Ascending aorta (tissue), 2 donors: ENCODE data around the gene DNASE1. TPM values are rescaled to one million over a fixed set of nuclear protein-coding genes. Genes with fewer than 3 reads are reported as not detected.
A peak's percentile ranks its signal among the peaks of the same experiment; 100 is the strongest.

ENCODE experiments used
- DNase-seq, 2 donors: peaks; one replicate each; pipeline ENCODE4 v3.0.0-alpha.2; 2019; ENCODE audit warnings: low spot score in 2 of 2
- H3K27ac ChIP-seq, 2 donors: fragments of 200-600 bp; sonication (generic); one replicate each; pipeline ENCODE4 v1.5.1; 2016 to 2017; ENCODE audit warnings: mild to moderate bottlenecking in 1 of 2
- H3K27me3 ChIP-seq: fragments of 200-600 bp; sonication (generic); one replicate; pipeline ENCODE4 v1.5.1; 2017
- H3K36me3 ChIP-seq, 2 donors: fragments of 200-600 bp; sonication (generic); one replicate each; pipeline ENCODE4 v1.5.1; 2016
- H3K4me1 ChIP-seq, 2 donors: fragments of 200-600 bp; sonication (generic); one replicate each; pipeline ENCODE4 v1.5.1; 2016 to 2017; ENCODE audit warnings: mild to moderate bottlenecking in 1 of 2
- H3K4me3 ChIP-seq, 2 donors: fragments of 200-600 bp; sonication (generic); one replicate each; pipeline ENCODE4 v1.5.1; 2016 to 2017; ENCODE audit warnings: mild to moderate bottlenecking in 1 of 2
- H3K9me3 ChIP-seq, 2 donors: fragments of 200-600 bp; sonication (generic); one replicate each; pipeline ENCODE4 v1.5.1; 2016
- intact Hi-C: fragments of 100-400 bp; cut with DNase I; formaldehyde crosslinking; loops from one replicate; pipeline ENCODE4 v1.15.1; 2023
- total RNA-seq: library from RNA; depleted of rRNA; stranded (reverse); fragments of >200 nt; gene quantifications from one replicate; pipeline ENCODE4 v1.1.0, GENCODE V29; 2016
- TF ChIP-seq, protein P1 (sequence below), 3 experiments: fragments of 200-600 bp in 2 of 3; fragments of 450-650 bp in 1 of 3; sonication (generic) in 2 of 3; IDR thresholded peaks; one replicate each; pipeline ENCODE4 v1.5.1; 2016 to 2019; ENCODE audit warnings: antibody characterized with exemption in 3 of 3, mild to moderate bottlenecking in 1 of 3, moderate library complexity in 1 of 3

The DNASE1 gene
- total RNA-seq, 1 donor from 2014 or later = 51.2 TPM

GRCh38 chr16:3690470-3690928 is 36.0 kb downstream of the DNASE1 start:
- Histone ChIP-seq H3K4me3 (peak overlapping the region; percentile 39 to 62), H3K9me3 (no peaks in the 10 kb centered on the region), H3K36me3 (peaks cover 9 to 25% of the 10 kb centered on the region in 2 donors), H3K27ac (peak overlapping the region in 1 of 2 donors; percentile 63), H3K4me1 (peaks cover 0 to 9% of the 10 kb centered on the region in 2 donors), H3K27me3 (no peaks in the 10 kb centered on the region)
- TF ChIP-seq, protein P1, sequence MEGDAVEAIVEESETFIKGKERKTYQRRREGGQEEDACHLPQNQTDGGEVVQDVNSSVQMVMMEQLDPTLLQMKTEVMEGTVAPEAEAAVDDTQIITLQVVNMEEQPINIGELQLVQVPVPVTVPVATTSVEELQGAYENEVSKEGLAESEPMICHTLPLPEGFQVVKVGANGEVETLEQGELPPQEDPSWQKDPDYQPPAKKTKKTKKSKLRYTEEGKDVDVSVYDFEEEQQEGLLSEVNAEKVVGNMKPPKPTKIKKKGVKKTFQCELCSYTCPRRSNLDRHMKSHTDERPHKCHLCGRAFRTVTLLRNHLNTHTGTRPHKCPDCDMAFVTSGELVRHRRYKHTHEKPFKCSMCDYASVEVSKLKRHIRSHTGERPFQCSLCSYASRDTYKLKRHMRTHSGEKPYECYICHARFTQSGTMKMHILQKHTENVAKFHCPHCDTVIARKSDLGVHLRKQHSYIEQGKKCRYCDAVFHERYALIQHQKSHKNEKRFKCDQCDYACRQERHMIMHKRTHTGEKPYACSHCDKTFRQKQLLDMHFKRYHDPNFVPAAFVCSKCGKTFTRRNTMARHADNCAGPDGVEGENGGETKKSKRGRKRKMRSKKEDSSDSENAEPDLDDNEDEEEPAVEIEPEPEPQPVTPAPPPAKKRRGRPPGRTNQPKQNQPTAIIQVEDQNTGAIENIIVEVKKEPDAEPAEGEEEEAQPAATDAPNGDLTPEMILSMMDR (IDR thresholded peaks at IDR 0.05) = peak; percentile 85 to 94 (median 88)
- intact Hi-C loops = loop anchor here (1.0 kb wide), 1 partner anchor 190 kb away; the partner anchor contains the start of gene CREBBP
- peak; percentile 73 to 97 for DNase-seq

DNA sequence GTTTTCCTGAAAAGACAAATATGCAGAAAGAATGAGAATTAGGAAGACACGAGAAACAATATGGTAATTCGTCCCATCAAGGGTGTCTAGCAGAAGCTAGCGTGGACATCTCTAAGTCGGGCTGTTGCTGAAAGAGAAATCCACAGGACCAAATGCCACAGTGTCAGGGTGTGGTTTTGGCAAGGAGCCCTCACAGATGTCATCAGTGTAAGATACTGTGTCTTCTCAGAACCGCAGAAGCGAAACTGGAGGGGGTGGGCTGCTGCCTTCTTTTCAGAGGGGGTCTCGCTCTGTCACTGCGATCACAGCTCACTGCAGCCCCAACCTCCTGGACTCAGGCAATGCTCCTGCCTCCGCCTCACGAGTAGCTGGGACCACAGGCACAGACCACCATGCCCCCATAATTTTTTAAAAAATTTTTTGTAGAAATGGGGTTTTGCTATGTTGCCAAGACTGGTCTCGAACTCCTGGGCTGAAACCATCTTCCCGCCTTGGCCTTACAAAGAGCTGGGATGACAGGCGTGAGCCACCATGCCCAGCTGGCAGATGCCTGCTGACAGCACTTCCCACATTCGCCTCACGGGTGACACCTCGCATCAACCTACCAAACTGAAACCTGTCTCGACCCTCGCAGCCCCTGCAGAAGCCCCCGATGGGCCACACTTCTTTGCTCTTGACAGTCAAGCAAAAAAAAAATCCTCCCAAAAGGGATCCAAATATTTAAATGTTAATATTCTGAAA is 36.7 kb downstream of the DNASE1 start:
- H3K4me1 ChIP-seq = peaks cover 0 to 9% of the 10 kb centered on the region in 2 donors
- peaks cover 4 to 19% of the 10 kb centered on the region in 2 donors for H3K36me3 ChIP-seq
- H3K9me3 ChIP-seq = no peaks in the 10 kb centered on the region
- H3K27me3 ChIP-seq = no peaks in the 10 kb centered on the region
- DNase-seq = no peak
- H3K27ac ChIP-seq = peak overlapping the region in 1 of 2 donors; percentile 63
- peak overlapping the region; percentile 39 to 62 for H3K4me3 ChIP-seq
- TF ChIP-seq, protein P1 (IDR thresholded peaks at IDR 0.05) = no peak
- intact Hi-C loops = loop anchor here (1.0 kb wide), 1 partner anchor 189 kb away; the partner anchor contains the start of gene CREBBP

DNA sequence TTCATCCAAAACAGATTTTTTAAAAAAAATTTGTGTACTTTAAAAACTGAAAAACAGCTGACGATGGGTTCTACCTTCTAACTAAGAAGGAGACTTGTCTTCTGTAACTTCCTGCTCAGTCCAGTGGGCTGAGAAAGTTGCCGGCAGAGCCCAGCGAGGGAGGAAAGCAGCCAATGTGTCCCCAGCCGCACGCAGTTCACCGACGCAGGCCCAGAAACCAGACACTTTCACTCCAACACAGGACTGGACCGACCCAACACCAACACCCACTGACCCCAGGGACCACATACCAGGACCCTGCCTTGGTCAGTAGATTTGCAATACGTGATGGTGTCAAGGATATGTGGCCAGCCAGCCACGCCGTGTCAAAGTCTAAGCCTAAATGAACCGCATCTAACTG is 37.3 kb downstream of the DNASE1 start:
- no peaks in the 10 kb centered on the region for H3K9me3 ChIP-seq
- peaks cover 0 to 9% of the 10 kb centered on the region in 2 donors for H3K4me1 ChIP-seq
- H3K36me3 ChIP-seq = peaks cover 4 to 13% of the 10 kb centered on the region in 2 donors
- no peak overlapping the region for H3K27ac ChIP-seq
- TF ChIP-seq, protein P1 (IDR thresholded peaks at IDR 0.05) = no peak
- H3K27me3 ChIP-seq = no peaks in the 10 kb centered on the region
- intact Hi-C loops = no loop called here
- no peak for DNase-seq
- H3K4me3 ChIP-seq = no peak overlapping the region

GRCh38 chr16:3694051-3694450 is 39.6 kb downstream of the DNASE1 start:
- DNase-seq = no peak
- Histone ChIP-seq H3K36me3 (peaks cover 0 to 3% of the 10 kb centered on the region in 2 donors), H3K27me3 (no peaks in the 10 kb centered on the region), H3K9me3 (no peaks in the 10 kb centered on the region), H3K4me3 (no peak overlapping the region), H3K4me1 (peaks cover 0 to 9% of the 10 kb centered on the region in 2 donors), H3K27ac (no peak overlapping the region)
- intact Hi-C loops = loop anchor here (2.0 kb wide), 1 partner anchor 23 kb away; the partner anchor contains the start of gene TRAP1
- TF ChIP-seq, protein P1 (IDR thresholded peaks at IDR 0.05) = no peak

DNA sequence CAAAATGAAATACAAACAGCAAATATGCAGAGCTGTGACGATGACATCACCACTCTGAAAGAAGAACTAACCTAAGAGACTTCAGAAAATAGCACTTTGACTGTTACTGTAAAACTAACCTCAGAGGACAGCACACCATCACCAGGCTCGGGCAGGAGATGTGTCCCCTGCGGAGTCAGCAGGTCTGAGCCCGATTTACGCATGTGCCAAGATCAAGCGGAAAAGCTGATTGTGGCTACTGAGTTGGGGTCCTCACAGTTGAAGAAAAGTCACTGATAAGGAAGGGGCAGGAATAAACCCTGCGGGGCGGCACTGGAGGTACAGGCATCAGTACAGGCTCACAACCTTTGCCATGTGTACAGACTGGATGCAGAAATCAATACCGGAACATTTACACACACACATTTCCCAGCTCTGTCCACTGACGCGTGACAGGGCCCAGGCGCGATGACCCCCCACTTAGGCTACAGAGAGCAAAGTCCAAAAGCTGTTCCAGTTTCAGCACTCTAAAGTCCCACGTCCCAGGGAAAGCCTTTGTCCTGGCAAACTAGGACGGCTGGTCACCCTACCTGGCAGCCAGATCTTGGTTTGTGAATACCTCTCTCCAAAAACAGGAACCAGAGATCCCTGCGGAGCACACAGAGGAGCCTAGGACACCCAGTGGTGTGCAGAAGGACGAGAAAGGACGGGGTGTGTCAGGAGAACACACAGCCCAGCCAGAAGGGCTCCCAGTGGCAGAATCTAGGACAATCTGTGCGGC is 41.3 kb downstream of the DNASE1 start:
- intact Hi-C loops = loop anchor here (2.0 kb wide), 1 partner anchor 21 kb away; the partner anchor contains the start of gene TRAP1
- TF ChIP-seq, protein P1 (IDR thresholded peaks at IDR 0.05) = no peak
- Histone ChIP-seq H3K27me3 (no peaks in the 10 kb centered on the region), H3K9me3 (no peaks in the 10 kb centered on the region), H3K4me1 (peaks cover 0 to 1% of the 10 kb centered on the region in 2 donors), H3K27ac (no peak overlapping the region), H3K4me3 (no peak overlapping the region), H3K36me3 (peaks cover 0 to 3% of the 10 kb centered on the region in 2 donors)
- DNase-seq = no peak
